ENCODE measurements around the gene TSPAN13. TPM values are rescaled to one million over a fixed set of nuclear protein-coding genes. Genes with fewer than 3 reads are reported as not detected.

TSPAN13 gene
- total RNA-seq, 1 experiment from 2014 or later, result 31.1 TPM

- Histone ChIP-seq H3K27ac (no peak overlapping the region), H3F3A (ENCODE audit: insufficient read depth, low read depth) (peaks cover 12% of the 10 kb centered on the region), H3K4me3 (no peak overlapping the region), H4K20me1 (ENCODE audit: insufficient read depth) (no peaks in the 10 kb centered on the region), H3K27me3 (ENCODE audit: insufficient read depth, low read depth) (no peaks in the 10 kb centered on the region), H3K36me3 (ENCODE audit: low read depth) (peaks cover 22% of the 10 kb centered on the region), H2AFZ (no peak overlapping the region), H3K4me1 (replicated peaks; ENCODE audit: insufficient read depth) (peaks cover 16% of the 10 kb centered on the region), H3K9me3 (ENCODE audit: insufficient read depth, low read depth) (no peaks in the 10 kb centered on the region; the same call in 1 of the 2 replicates), H3K4me2 (no peak overlapping the region), H3K79me2 (ENCODE audit: low read depth) (no peaks in the 10 kb centered on the region), H3K9me2 (ENCODE audit: insufficient read depth) (no peaks in the 10 kb centered on the region)
- CTCF ChIA-PET, result no interaction called here
- intact Hi-C loops (cut with micrococcal nuclease; ENCODE audit: unreplicated experiment), result no loop called here
- POLR2A ChIA-PET (ENCODE audit: unreplicated experiment), result interaction anchor here (0.5 kb wide), 1 partner anchor 271 kb away, joined by 4 read pairs; no protein-coding TSS in a partner anchor
- DNase-seq, result no peak
- no TSS peak for BruUV-seq (replicated peaks)
- no peak for TF ChIP-seq EZH2 (IDR thresholded peaks at IDR 0.05; ENCODE audit: low read depth)
- TF ChIP-seq CTCF (conservative IDR thresholded peaks at IDR 0.05), result no peak
These were observed 42.9 kb upstream of the TSPAN13 start for GRCh38 chr7:16710651-16711050.

GRCh38 chr7:16711730-16712129 is 41.8 kb upstream of the TSPAN13 start:
- peaks cover 16% of the 10 kb centered on the region for H3F3A ChIP-seq (ENCODE audit: insufficient read depth, low read depth)
- H3K4me2 ChIP-seq, result no peak overlapping the region
- H3K4me3 ChIP-seq, result no peak overlapping the region
- H2AFZ ChIP-seq, result no peak overlapping the region
- H3K79me2 ChIP-seq (ENCODE audit: low read depth), result no peaks in the 10 kb centered on the region
- no peak for TF ChIP-seq EZH2 (IDR thresholded peaks at IDR 0.05; ENCODE audit: low read depth)
- no peak for TF ChIP-seq CTCF (conservative IDR thresholded peaks at IDR 0.05)
- no peaks in the 10 kb centered on the region for H4K20me1 ChIP-seq (ENCODE audit: insufficient read depth)
- no peak for DNase-seq
- no peak overlapping the region for H3K27ac ChIP-seq
- intact Hi-C loops (cut with micrococcal nuclease; ENCODE audit: unreplicated experiment), result no loop called here
- peaks cover 12% of the 10 kb centered on the region; the same call in 1 of the 2 replicates for H3K36me3 ChIP-seq (ENCODE audit: low read depth)
- peaks cover 16% of the 10 kb centered on the region for H3K4me1 ChIP-seq (replicated peaks; ENCODE audit: insufficient read depth)
- CTCF ChIA-PET, result no interaction called here
- BruUV-seq (replicated peaks), result no TSS peak
- no peaks in the 10 kb centered on the region; the same call in 1 of the 2 replicates for H3K9me3 ChIP-seq (ENCODE audit: insufficient read depth, low read depth)
- H3K27me3 ChIP-seq (ENCODE audit: insufficient read depth, low read depth), result no peaks in the 10 kb centered on the region
- POLR2A ChIA-PET (ENCODE audit: unreplicated experiment), result no interaction called here
- H3K9me2 ChIP-seq (ENCODE audit: insufficient read depth), result no peaks in the 10 kb centered on the region

GRCh38 chr7:16712916-16713315 is 40.6 kb upstream of the TSPAN13 start:
- ChIA-PET POLR2A (ENCODE audit: unreplicated experiment) (no interaction called here), CTCF (no interaction called here)
- DNase-seq, result no peak
- Histone ChIP-seq H3K36me3 (ENCODE audit: low read depth) (peaks cover 3% of the 10 kb centered on the region; the same call in 1 of the 2 replicates), H3K27me3 (ENCODE audit: insufficient read depth, low read depth) (no peaks in the 10 kb centered on the region), H2AFZ (no peak overlapping the region), H3K79me2 (ENCODE audit: low read depth) (no peaks in the 10 kb centered on the region), H3K9me2 (ENCODE audit: insufficient read depth) (no peaks in the 10 kb centered on the region), H3K4me1 (replicated peaks; ENCODE audit: insufficient read depth) (peaks cover 16% of the 10 kb centered on the region), H3K4me3 (no peak overlapping the region), H4K20me1 (ENCODE audit: insufficient read depth) (no peaks in the 10 kb centered on the region), H3F3A (ENCODE audit: insufficient read depth, low read depth) (peaks cover 11% of the 10 kb centered on the region), H3K4me2 (no peak overlapping the region), H3K27ac (no peak overlapping the region), H3K9me3 (ENCODE audit: insufficient read depth, low read depth) (no peaks in the 10 kb centered on the region; the same call in 1 of the 2 replicates)
- BruUV-seq (replicated peaks), result no TSS peak
- intact Hi-C loops (cut with micrococcal nuclease; ENCODE audit: unreplicated experiment), result no loop called here
- TF ChIP-seq CTCF (conservative IDR thresholded peaks at IDR 0.05), result no peak
- no peak for TF ChIP-seq EZH2 (IDR thresholded peaks at IDR 0.05; ENCODE audit: low read depth)
